ENCODE data around the gene ULK1. TPM values are rescaled to one million over a fixed set of nuclear protein-coding genes. Genes with fewer than 3 reads are reported as not detected.

ULK1 gene
- total and polyA plus RNA-seq, 2 of the 13 experiments (the other 11 are each of a cell fraction or from before 2014, with no cell fraction given) = 2.8 to 10.1 TPM

- no peak for ATAC-seq
- Histone ChIP-seq H4K20me1 (ENCODE audit: insufficient read depth, low read length) (0 out of 2 replicates have a peak, but pooled peaks cover 14% of the 10 kb centered on the region), H3K9me3 (ENCODE audit: low read length) (no peaks in the 10 kb centered on the region), H3K4me2 (ENCODE audit: low read depth, low read length) (no peak overlapping the region), H3K27ac (ENCODE audit: extremely low read length, insufficient read depth, low read length) (no peak overlapping the region), H3K79me2 (ENCODE audit: insufficient read depth, low read length) (no peaks in the 10 kb centered on the region), H3K4me3 (replicated peaks in 1 of 3; ENCODE audit: insufficient read depth in 1 of 3, low read depth in 2 of 3, low read length in 3 of 3) (no peak overlapping the region), H3K9ac (ENCODE audit: insufficient read depth, low read depth, low read length) (no peak overlapping the region), H3K4me1 (ENCODE audit: insufficient read depth, low read length) (peaks cover 11% of the 10 kb centered on the region; the same call in 1 of the 2 replicates), H3K36me3 (replicated peaks in 1 of 2; ENCODE audit: control insufficient read depth in 1 of 2, insufficient read depth in 2 of 2, low read length in 2 of 2) (peaks cover 25 to 34% of the 10 kb centered on the region in 2 experiments; a peak in 4 of 5 replicates), H2AFZ (ENCODE audit: low read length) (no peak overlapping the region), H3K27me3 (ENCODE audit: control insufficient read depth in 1 of 2, insufficient read depth in 2 of 2, low read length in 2 of 2) (no peaks in the 10 kb centered on the region)
- in situ Hi-C loops (cut with HindIII; ENCODE audit: extremely low pct_ligation_motif_present, low pct_unique_long_range_greater_than_20kb) = no loop called here
- no peak for FAIRE-seq
- DNase-seq (ENCODE audit: low spot score) = no peak
- intact Hi-C loops (cut with micrococcal nuclease; ENCODE audit: unreplicated experiment) = no loop called here
- TF ChIP-seq ZNF879 (CRISPR knock-in tag; IDR thresholded peaks at IDR 0.05) (no peak), PHF8 (CRISPR knock-in tag; IDR thresholded peaks at IDR 0.05) (no peak), SUZ12 (IDR thresholded peaks at IDR 0.05; ENCODE audit: low read depth, low read length) (no peak), IKZF1 (IDR thresholded peaks at IDR 0.05) (no peak), FLYWCH1 (CRISPR knock-in tag; IDR thresholded peaks at IDR 0.05) (no peak), THYN1 (CRISPR knock-in tag; IDR thresholded peaks at IDR 0.05; ENCODE audit: borderline replicate concordance, low read depth) (no peak), MEIS1 (CRISPR knock-in tag; IDR thresholded peaks at IDR 0.05; ENCODE audit: borderline replicate concordance) (no peak), ZNF10 (CRISPR knock-in tag; IDR thresholded peaks at IDR 0.05; ENCODE audit: borderline replicate concordance, low read depth) (no peak), THAP7 (CRISPR knock-in tag; IDR thresholded peaks at IDR 0.05) (no peak), SIN3B (IDR thresholded peaks at IDR 0.05; ENCODE audit: low read length) (no peak), THAP9 (CRISPR knock-in tag; IDR thresholded peaks at IDR 0.05; ENCODE audit: borderline replicate concordance) (no peak), KLF12 (CRISPR knock-in tag; IDR thresholded peaks at IDR 0.05; ENCODE audit: borderline replicate concordance) (no peak), ZNF780A (CRISPR knock-in tag; IDR thresholded peaks at IDR 0.05) (no peak), ZNF761 (CRISPR knock-in tag; conservative IDR thresholded peaks at IDR 0.05) (no peak), HNRNPK (IDR thresholded peaks at IDR 0.05; ENCODE audit: low read depth, low read length, poor library complexity, severe bottlenecking) (no peak), BHLHE40 (IDR thresholded peaks at IDR 0.05; ENCODE audit: low read length) (no peak), ZSCAN9 (CRISPR knock-in tag; IDR thresholded peaks at IDR 0.05; ENCODE audit: borderline replicate concordance) (no peak), GPBP1L1 (CRISPR knock-in tag; IDR thresholded peaks at IDR 0.05) (no peak)
- ChIA-PET POLR2A (no interaction called here), CTCF (ENCODE audit: low intra/inter-chr PET ratio, low total read pairs) (no interaction called here)
- no TSS peak for BruUV-seq (replicated peaks)
- 99% methylated on average over 19 of the region's 61 CpGs for WGBS (ENCODE audit: low lambda C conversion rate)
Measured at GRCh38 chr12:131909081-131909751, 14.8 kb downstream of the ULK1 start.

Measured in HepG2 (cell line).